Activated B cell treated with CpG ODN at 0.5 μM for 24 hours (primary cell): ENCODE data around the gene TSR3. TPM values are rescaled to one million over a fixed set of nuclear protein-coding genes. Genes with fewer than 3 reads are reported as not detected.

ENCODE experiments used
- ATAC-seq: fragments of 200-7000 bp; cut with Tn5 transposase; one replicate; pipeline ENCODE4 v1.10.0; 2021; ENCODE audit warnings: low read depth, mild to moderate bottlenecking, moderate library complexity
- CTCF ChIA-PET: fragments of 350-600 bp; sonication (Branson Sonifier 250); formaldehyde crosslinking; loops from one replicate; lab custom pipeline; 2021; ENCODE audit warnings: antibody characterized with exemption; lab: Charles Lee
- POLR2A ChIA-PET: fragments of 350-600 bp; sonication (Branson Sonifier 250); formaldehyde crosslinking; loops from one replicate; lab custom pipeline; 2021; ENCODE audit warnings: antibody characterized with exemption; lab: Charles Lee
- DNase-seq: peaks from one replicate; pipeline ENCODE4 v3.0.0; 2022
- H3K27ac Mint-ChIP-seq: one replicate; pipeline ENCODE4 v1.8.0; 2020; ENCODE audit warnings: mixed read lengths
- H3K27me3 Mint-ChIP-seq: one replicate; pipeline ENCODE4 v1.8.0; 2021; ENCODE audit warnings: mixed read lengths
- H3K36me3 Mint-ChIP-seq: one replicate; pipeline ENCODE4 v1.8.0; 2021; ENCODE audit warnings: low read depth, mixed read lengths
- H3K4me1 Mint-ChIP-seq: one replicate; pipeline ENCODE4 v1.8.0; 2021; ENCODE audit warnings: mixed read lengths
- H3K4me3 Mint-ChIP-seq: one replicate; pipeline ENCODE4 v1.8.0; 2020; ENCODE audit warnings: mild to moderate bottlenecking, mixed read lengths
- H3K9me3 Mint-ChIP-seq: one replicate; pipeline ENCODE4 v1.8.0; 2020; ENCODE audit warnings: mixed read lengths
- CTCF ChIP-seq: fragments of 200-600 bp; IDR thresholded peaks from one replicate; pipeline ENCODE4 v1.8.0; 2022; ENCODE audit warnings: antibody characterized with exemption, mild to moderate bottlenecking
- intact Hi-C: fragments of 100-400 bp; cut with micrococcal nuclease; formaldehyde crosslinking; loops from one replicate; pipeline ENCODE4 v1.15.1; 2024
- total RNA-seq: library from RNA; stranded (reverse); gene quantifications from 2 replicates; pipeline ENCODE4 v1.2.3, GENCODE V29; 2022

The TSR3 gene
- total RNA-seq, 1 donor from 2014 or later: 45.3 TPM

DNA sequence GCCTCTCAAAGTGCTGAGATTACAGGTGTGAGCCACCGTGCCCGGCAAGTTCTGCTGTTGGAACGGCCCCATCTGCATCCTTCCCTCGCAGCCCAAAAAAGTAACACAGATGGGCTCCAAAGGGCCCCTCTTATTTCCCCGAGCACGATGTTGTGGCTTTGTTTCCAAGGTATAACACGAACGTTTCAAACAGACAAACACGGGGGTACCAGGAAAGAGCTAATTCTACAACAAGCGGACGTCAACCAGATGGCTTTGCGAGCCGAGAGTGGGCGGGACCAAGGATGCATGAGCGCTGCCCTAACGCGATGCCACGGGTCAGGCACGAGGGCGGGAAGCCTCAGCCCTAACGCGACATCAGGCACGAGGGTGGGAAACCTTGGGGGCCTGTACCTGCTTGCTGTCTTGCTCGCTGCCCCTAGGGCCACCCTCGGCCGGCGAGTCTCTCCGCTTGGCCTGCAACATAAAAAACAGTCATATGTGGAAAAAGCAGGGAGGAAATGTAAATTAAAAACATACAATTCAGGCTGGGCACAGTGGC lies 38.6 kb upstream of the TSR3 start:
- DNase-seq (no peak), ATAC-seq (no peak)
- ChIA-PET POLR2A (no interaction called here), CTCF (no interaction called here)
- peaks cover 52% of the 10 kb centered on the region for H3K36me3 Mint-ChIP-seq
- H3K27me3 Mint-ChIP-seq: no peaks in the 10 kb centered on the region
- no peak overlapping the region for H3K27ac Mint-ChIP-seq
- no peaks in the 10 kb centered on the region for H3K9me3 Mint-ChIP-seq
- H3K4me3 Mint-ChIP-seq: no peak overlapping the region
- intact Hi-C loops: no loop called here
- no peak for TF ChIP-seq CTCF
- no peaks in the 10 kb centered on the region for H3K4me1 Mint-ChIP-seq

DNA sequence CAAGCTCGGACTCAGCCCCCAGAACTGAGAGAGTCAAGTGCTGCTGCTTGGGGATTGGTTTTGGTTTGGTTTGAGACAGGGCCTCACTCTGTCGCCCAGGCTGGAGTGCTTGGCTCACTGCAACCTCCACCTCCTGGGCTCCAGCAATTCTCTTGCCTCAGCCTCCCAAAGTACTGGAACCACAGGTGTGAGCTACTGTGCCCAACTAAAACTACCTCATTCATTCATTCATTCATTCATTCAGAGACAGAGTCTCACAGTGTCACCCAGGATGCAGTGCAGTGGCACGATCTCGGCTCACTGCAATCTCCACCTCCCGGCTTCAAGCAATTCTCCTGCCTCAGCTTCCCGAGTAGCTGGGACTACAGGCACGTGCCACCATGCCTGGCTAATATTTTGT lies 38.1 kb upstream of the TSR3 start:
- no peak for DNase-seq
- Mint-ChIP-seq H3K4me1 (no peaks in the 10 kb centered on the region), H3K27me3 (no peaks in the 10 kb centered on the region), H3K36me3 (peaks cover 55% of the 10 kb centered on the region), H3K27ac (no peak overlapping the region), H3K9me3 (no peaks in the 10 kb centered on the region), H3K4me3 (no peak overlapping the region)
- ChIA-PET CTCF (no interaction called here), POLR2A (no interaction called here)
- intact Hi-C loops: no loop called here
- no peak for ATAC-seq
- TF ChIP-seq CTCF: no peak

DNA sequence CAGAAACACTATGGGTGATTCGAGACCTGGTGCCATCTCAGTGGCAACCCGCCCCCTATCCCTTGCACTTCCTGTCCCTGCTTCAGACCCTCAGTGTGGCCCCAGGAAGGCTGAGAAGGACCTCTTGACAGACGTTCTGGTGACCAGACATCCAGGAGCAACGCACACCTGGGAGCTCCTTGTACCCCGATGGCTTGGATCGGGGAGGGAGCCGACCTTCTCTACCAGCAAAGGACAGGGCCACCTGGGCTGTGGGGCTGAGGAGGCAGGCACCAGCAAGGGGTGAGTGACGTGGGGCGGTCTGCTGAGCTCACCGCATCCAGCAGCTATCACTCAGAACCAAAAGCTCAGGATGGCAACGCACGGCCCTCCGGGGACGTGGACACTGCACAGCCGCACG lies 35.7 kb upstream of the TSR3 start:
- peaks cover 49% of the 10 kb centered on the region for H3K36me3 Mint-ChIP-seq
- DNase-seq (no peak), ATAC-seq (no peak)
- ChIA-PET POLR2A (no interaction called here), CTCF (interaction anchor here (1.0 kb wide), 1 partner anchor 24 kb away, joined by 3 read pairs; no protein-coding TSS in a partner anchor)
- H3K27ac Mint-ChIP-seq: no peak overlapping the region
- TF ChIP-seq CTCF: no peak
- no peaks in the 10 kb centered on the region for H3K27me3 Mint-ChIP-seq
- no peaks in the 10 kb centered on the region for H3K9me3 Mint-ChIP-seq
- intact Hi-C loops: no loop called here
- no peak overlapping the region for H3K4me3 Mint-ChIP-seq
- no peaks in the 10 kb centered on the region for H3K4me1 Mint-ChIP-seq

DNA sequence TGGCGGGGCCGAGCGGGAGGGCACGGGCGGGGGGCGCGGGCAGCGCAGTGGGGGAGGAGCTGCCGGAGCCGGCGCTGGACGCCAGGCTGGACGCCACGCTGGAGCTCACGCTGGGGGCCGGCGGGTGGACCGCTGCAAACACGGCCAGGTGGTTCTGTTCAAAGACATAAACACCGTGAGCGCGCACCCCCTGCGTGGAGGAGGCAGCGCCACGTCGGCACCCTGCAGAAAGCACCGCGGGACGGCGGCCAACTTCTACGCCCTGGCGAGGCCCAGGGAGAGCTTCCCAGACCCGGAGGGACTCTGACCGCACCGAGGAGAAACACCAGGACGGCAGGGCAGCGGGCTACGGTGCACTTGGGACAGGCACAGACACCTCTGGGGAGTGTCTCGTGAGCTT lies 33.6 kb upstream of the TSR3 start:
- no peaks in the 10 kb centered on the region for H3K9me3 Mint-ChIP-seq
- no peak overlapping the region for H3K4me3 Mint-ChIP-seq
- H3K27me3 Mint-ChIP-seq: no peaks in the 10 kb centered on the region
- ATAC-seq (no peak), DNase-seq (no peak)
- H3K36me3 Mint-ChIP-seq: peaks cover 49% of the 10 kb centered on the region
- H3K27ac Mint-ChIP-seq: no peak overlapping the region
- H3K4me1 Mint-ChIP-seq: peaks cover 2% of the 10 kb centered on the region
- ChIA-PET POLR2A (no interaction called here), CTCF (no interaction called here)
- no peak for TF ChIP-seq CTCF
- intact Hi-C loops: no loop called here

- ChIA-PET CTCF (no interaction called here), POLR2A (no interaction called here)
- no peak overlapping the region for H3K4me3 Mint-ChIP-seq
- no peak overlapping the region for H3K27ac Mint-ChIP-seq
- H3K36me3 Mint-ChIP-seq: peaks cover 44% of the 10 kb centered on the region
- no peak for ATAC-seq
- no peak for DNase-seq
- peaks cover 10% of the 10 kb centered on the region for H3K4me1 Mint-ChIP-seq
- no peak for TF ChIP-seq CTCF
- H3K9me3 Mint-ChIP-seq: no peaks in the 10 kb centered on the region
- intact Hi-C loops: no loop called here
- no peaks in the 10 kb centered on the region for H3K27me3 Mint-ChIP-seq
Observed at GRCh38 chr16:1383556-1383955, 31.9 kb upstream of the TSR3 start.
